Stimulated activated CD4-positive, alpha-beta T cell treated with anti-CD3 and anti-CD28 coated beads, TNF-alpha, amount 100 ng/mL, for 1 hour (primary cell): ENCODE results near the gene CSAG2.
"Not testable (repeated sequence)": the region's sequence is repeated elsewhere in the genome, so short reads cannot be mapped to it uniquely, and the experiment has no call there.

Experiments
- DNase-seq, 3 donors: peaks; one replicate each; pipeline ENCODE4 v3.0.0-alpha.2; 2020; ENCODE audit warnings: low read depth in 3 of 3, low spot score in 1 of 3

Gene CSAG2

GRCh38 chrX:152709173-152709572 lies at the start of gene CSAG2:
Gene CSAG2, minus strand, starts transcription at chrX:152709273. Its CDS starts 161 bp downstream, at chrX:152709112.
- DNase-seq, result not testable (repeated sequence)

- DNase-seq, result not testable (repeated sequence)
Measured at GRCh38 chrX:152754871-152755270, 45.8 kb upstream of the CSAG2 start.

- not testable (repeated sequence) for DNase-seq
Measured at GRCh38 chrX:152753686-152754650, 44.9 kb upstream of the CSAG2 start, which contains the start of gene MAGEA2. Gene MAGEA2, minus strand, starts transcription at chrX:152753842. Its CDS starts 2,479 bp downstream, at chrX:152751363.

- no peak for DNase-seq
Measured at GRCh38 chrX:152738560-152738959, 29.5 kb upstream of the CSAG2 start.

GRCh38 chrX:152736528-152736927 lies 27.5 kb upstream of the CSAG2 start:
- not testable (repeated sequence) for DNase-seq

GRCh38 chrX:152735860-152736511 lies 26.9 kb upstream of the CSAG2 start:
- DNase-seq, result no peak

GRCh38 chrX:152735101-152735500 lies 26.0 kb upstream of the CSAG2 start:
- no peak for DNase-seq

- not testable (repeated sequence) for DNase-seq
Measured at GRCh38 chrX:152734143-152734858, 25.2 kb upstream of the CSAG2 start.

GRCh38 chrX:152733261-152733975 lies 24.3 kb upstream of the CSAG2 start, which contains the start of the genes CSAG1 and MAGEA12:
Gene CSAG1, minus strand, starts transcription at chrX:152733721. Its CDS starts 1,261 bp downstream, at chrX:152732460.
Gene MAGEA12, plus strand, starts transcription at chrX:152733757. Its CDS starts 2,405 bp downstream, at chrX:152736162.
- DNase-seq, result no peak

- no peak for DNase-seq
Measured at GRCh38 chrX:152725409-152725808, 16.3 kb upstream of the CSAG2 start.

- DNase-seq, result not testable (repeated sequence)
Measured at GRCh38 chrX:152713815-152714787, 5.0 kb upstream of the CSAG2 start, which contains the start of gene MAGEA2B. Gene MAGEA2B, plus strand, starts transcription at chrX:152714628. Its CDS starts 2,479 bp downstream, at chrX:152717107.

GRCh38 chrX:152713195-152713594 lies 4.1 kb upstream of the CSAG2 start:
- not testable (repeated sequence) for DNase-seq

- DNase-seq, result not testable (repeated sequence)
Measured at GRCh38 chrX:152706500-152706899, 2.6 kb downstream of the CSAG2 start.

GRCh38 chrX:152700390-152700789 lies 8.7 kb downstream of the CSAG2 start:
- not testable (repeated sequence) for DNase-seq

GRCh38 chrX:152697952-152698931 lies 10.8 kb downstream of the CSAG2 start, which contains the start of gene MAGEA3:
Gene MAGEA3, plus strand, starts transcription at chrX:152698794. Its CDS starts 2,039 bp downstream, at chrX:152700833.
- not testable (repeated sequence) for DNase-seq

GRCh38 chrX:152681012-152681411 lies 28.1 kb downstream of the CSAG2 start:
- not testable (repeated sequence) for DNase-seq

- DNase-seq, result not testable (repeated sequence)
Measured at GRCh38 chrX:152674652-152675051, 34.4 kb downstream of the CSAG2 start.

GRCh38 chrX:152674135-152674534 lies 34.9 kb downstream of the CSAG2 start:
- no peak for DNase-seq
